Measurements from ENCODE around the gene GPR143.

The GPR143 gene

GRCh38 chrX:9681011-9681410 lies 84.6 kb downstream of the GPR143 start:
- no peak overlapping the region for H3K27ac ChIP-seq
- no peak for TF ChIP-seq CTCF (conservative IDR thresholded peaks at IDR 0.05; ENCODE audit: low read depth)
- no peak for DNase-seq (ENCODE audit: low spot score)
- CTCF ChIA-PET = no interaction called here
- POLR2A ChIA-PET (ENCODE audit: low non-redundant PET) = no interaction called here

- H3K27ac ChIP-seq = no peak overlapping the region
- no peak for DNase-seq (ENCODE audit: low spot score)
- ChIA-PET CTCF (no interaction called here), POLR2A (ENCODE audit: low non-redundant PET) (no interaction called here)
- TF ChIP-seq CTCF (conservative IDR thresholded peaks at IDR 0.05; ENCODE audit: low read depth) = no peak
Observed at GRCh38 chrX:9678215-9678965, 87.3 kb downstream of the GPR143 start.

GRCh38 chrX:9677098-9677739 lies 88.4 kb downstream of the GPR143 start:
- ChIA-PET CTCF (interaction anchor here (0.7 kb wide), 1 partner anchor 1387 kb away, joined by 4 read pairs; no protein-coding TSS in a partner anchor), POLR2A (ENCODE audit: low non-redundant PET) (no interaction called here)
- H3K27ac ChIP-seq = no peak overlapping the region; the same call in 1 of the 2 replicates
- peak; percentile 16 for DNase-seq (ENCODE audit: low spot score)
- TF ChIP-seq CTCF (conservative IDR thresholded peaks at IDR 0.05; ENCODE audit: low read depth) = no peak

GRCh38 chrX:9676738-9677097 lies 88.9 kb downstream of the GPR143 start:
- CTCF ChIA-PET = interaction anchor here (0.7 kb wide), 1 partner anchor 1387 kb away, joined by 4 read pairs; no protein-coding TSS in a partner anchor
- DNase-seq (ENCODE audit: low spot score) = no peak
- no peak overlapping the region; the same call in 1 of the 2 replicates for H3K27ac ChIP-seq
- TF ChIP-seq CTCF (conservative IDR thresholded peaks at IDR 0.05; ENCODE audit: low read depth) = no peak
- POLR2A ChIA-PET (ENCODE audit: low non-redundant PET) = no interaction called here

- ChIA-PET CTCF (no interaction called here), POLR2A (ENCODE audit: low non-redundant PET) (no interaction called here)
- H3K27ac ChIP-seq = no peak overlapping the region
- no peak for DNase-seq (ENCODE audit: low spot score)
- TF ChIP-seq CTCF (conservative IDR thresholded peaks at IDR 0.05; ENCODE audit: low read depth) = no peak
Observed at GRCh38 chrX:9676306-9676705, 89.3 kb downstream of the GPR143 start.
